ENCODE measurements around the gene MFSD6. TPM values are rescaled to one million over a fixed set of nuclear protein-coding genes. Genes with fewer than 3 reads are reported as not detected.

The MFSD6 gene
- polyA plus RNA-seq, 1 of the 3 experiments (the other 2 are of a cell fraction): 15.1 TPM

- TF ChIP-seq CTCF (IDR thresholded peaks at IDR 0.05) (no peak), RXRA (IDR thresholded peaks at IDR 0.05; ENCODE audit: borderline replicate concordance, low read depth) (no peak), RAD21 (IDR thresholded peaks at IDR 0.05; ENCODE audit: low read length) (no peak), ZBTB33 (IDR thresholded peaks at IDR 0.05; ENCODE audit: borderline replicate concordance, low read depth) (no peak), USF2 (IDR thresholded peaks at IDR 0.05; ENCODE audit: borderline replicate concordance, low read depth, low read length) (no peak), EP300 (IDR thresholded peaks at IDR 0.05; ENCODE audit: borderline replicate concordance in 1 of 2, low read depth in 1 of 2, low read length in 1 of 2) (no peak), GATA2 (CRISPR knock-in tag; IDR thresholded peaks at IDR 0.05) (no peak), RCOR1 (IDR thresholded peaks at IDR 0.05; ENCODE audit: low read length) (no peak)
Observed at GRCh38 chr2:190425221-190425866, 17.2 kb downstream of the MFSD6 start (continued).

- no peaks in the 10 kb centered on the region for H3K9me2 ChIP-seq
- no peaks in the 10 kb centered on the region for H3K9me3 ChIP-seq
- no peak for DNase-seq
- H3K4me2 ChIP-seq: no peak overlapping the region
- no peaks in the 10 kb centered on the region for H3K36me3 ChIP-seq (replicated peaks in 1 of 2; ENCODE audit: control insufficient read depth in 1 of 2, insufficient read depth in 2 of 2, low read length in 1 of 2)
- no peak overlapping the region for H3K27ac ChIP-seq (ENCODE audit: low read depth in 2 of 2, low read length in 1 of 2)
- no peaks in the 10 kb centered on the region for H4K20me1 ChIP-seq (ENCODE audit: insufficient read depth)
- H3K4me3 ChIP-seq (ENCODE audit: low read depth in 2 of 2, low read length in 1 of 2): no peak overlapping the region
- H3K79me2 ChIP-seq (ENCODE audit: insufficient read depth): no peaks in the 10 kb centered on the region
- POLR2A ChIA-PET: no interaction called here
- CTCF ChIA-PET: no interaction called here
- H3F3A ChIP-seq (replicated peaks; ENCODE audit: insufficient read depth): no peaks in the 10 kb centered on the region
- H3K9ac ChIP-seq: no peak overlapping the region
- H2AFZ ChIP-seq (ENCODE audit: low read depth): no peak overlapping the region
- no peaks in the 10 kb centered on the region for H3K4me1 ChIP-seq (ENCODE audit: control insufficient read depth in 1 of 2, insufficient read depth in 2 of 2, low read depth in 1 of 2, low read length in 1 of 2)
- no peak for TF ChIP-seq SMC3 (IDR thresholded peaks at IDR 0.05; ENCODE audit: low read depth, low read length)
- no peak for TF ChIP-seq MEF2A (IDR thresholded peaks at IDR 0.05; ENCODE audit: borderline replicate concordance, low read depth)
- no peak for TF ChIP-seq RCOR1 (IDR thresholded peaks at IDR 0.05; ENCODE audit: low read length)
- TF ChIP-seq NFIC (IDR thresholded peaks at IDR 0.05; ENCODE audit: borderline replicate concordance): no peak
- TF ChIP-seq CHD2 (IDR thresholded peaks at IDR 0.05; ENCODE audit: low read length, partially characterized antibody): no peak
- TF ChIP-seq FOSL2 (IDR thresholded peaks at IDR 0.05; ENCODE audit: borderline replicate concordance, low read depth): no peak
- TF ChIP-seq RXRA (IDR thresholded peaks at IDR 0.05; ENCODE audit: borderline replicate concordance, low read depth): no peak
- no peak for TF ChIP-seq GABPA (IDR thresholded peaks at IDR 0.05; ENCODE audit: low read depth)
- TF ChIP-seq TAF1 (IDR thresholded peaks at IDR 0.05; ENCODE audit: borderline replicate concordance, low read depth, low read length): no peak
- no peak for TF ChIP-seq EP300 (IDR thresholded peaks at IDR 0.05; ENCODE audit: borderline replicate concordance in 1 of 2, low read depth in 1 of 2, low read length in 1 of 2)
- no peak for TF ChIP-seq RFX5 (IDR thresholded peaks at IDR 0.05; ENCODE audit: low read length)
- no peak for TF ChIP-seq ZBTB33 (IDR thresholded peaks at IDR 0.05; ENCODE audit: borderline replicate concordance, low read depth)
- TF ChIP-seq POLR2AphosphoS5 (IDR thresholded peaks at IDR 0.05; ENCODE audit: low read depth, low read length): no peak
- no peak for TF ChIP-seq USF1 (IDR thresholded peaks at IDR 0.05; ENCODE audit: borderline replicate concordance, low read depth)
- TF ChIP-seq GATA2 (CRISPR knock-in tag; IDR thresholded peaks at IDR 0.05): no peak
- H3K27me3 ChIP-seq (ENCODE audit: insufficient read depth): no peaks in the 10 kb centered on the region
Observed at GRCh38 chr2:190425883-190426658, 17.9 kb downstream of the MFSD6 start.
